HCT116 (cell line): ENCODE data around the gene ZBTB7C. TPM values are rescaled to one million over a fixed set of nuclear protein-coding genes. Genes with fewer than 3 reads are reported as not detected.

Experiments
- ATAC-seq: fragments of 200-7000 bp; cut with Tn5 transposase; 2 replicates; pipeline ENCODE4 v1.9.1; 2020; ENCODE audit warnings: mild to moderate bottlenecking, moderate library complexity
- BruUV-seq: library from RNA; stranded (reverse); fragments of 400-500 nt; replicated peaks from 2 replicates; lab custom pipeline; 2021; lab: Mats Ljungman, UMichigan
- CTCF ChIA-PET: fragments of 300-600 bp; sonication (Branson Sonifier 250); formaldehyde crosslinking; loops from one replicate; lab custom pipeline; 2021; ENCODE audit warnings: antibody characterized with exemption; lab: Charles Lee
- POLR2A ChIA-PET: fragments of 300-600, 350-600 bp; sonication (Branson Sonifier 250); formaldehyde crosslinking; loops from one replicate; lab custom pipeline; 2021; ENCODE audit warnings: antibody characterized with exemption; lab: Charles Lee
- RAD21 ChIA-PET, 2 experiments: fragments of 300-600 bp; sonication (Branson Sonifier 250); formaldehyde crosslinking; loops; one replicate each; lab custom pipeline; 2023; ENCODE audit warnings: low total read pairs in 2 of 2; ENCODE audit not compliant: uncharacterized antibody in 2 of 2, unreplicated experiment in 2 of 2, low non-redundant PET in 1 of 2; lab: Charles Lee
- DNase-seq: peaks from one replicate; pipeline ENCODE4 v3.0.0-alpha.2; 2010; ENCODE audit warnings: low read depth, low spot score
- H2AFZ ChIP-seq: fragments of 200-600 bp; shearing (Covaris generic), sonication (generic); 2 replicates; pipeline ENCODE4 v1.6.1; 2017; ENCODE audit warnings: low read depth, mixed run types, mixed read lengths, antibody characterized with exemption, low read length; ENCODE audit not compliant: poor library complexity, severe bottlenecking
- H3K27ac ChIP-seq: 2 replicates; pipeline ENCODE4 v1.5.1; 2012; ENCODE audit warnings: low read depth, low read length
- H3K27me3 ChIP-seq: fragments of 200-600 bp; sonication (generic); 2 replicates; pipeline ENCODE4 v1.6.1; 2016; ENCODE audit warnings: mixed run types, low read length, mixed read lengths; ENCODE audit not compliant: insufficient read depth
- H3K36me3 ChIP-seq, 2 experiments: fragments of 200-500 bp in 1 of 2; fragments of 200-600 bp in 1 of 2; sonication (Bioruptor generic) in 1 of 2; sonication (generic) in 1 of 2; 2 replicates each; pipeline versions ENCODE4 v1.5.1 to v1.6.1; 2014 to 2016; ENCODE audit warnings: low read length in 2 of 2, inconsistent platforms in 1 of 2, mixed read lengths in 1 of 2, mixed run types in 1 of 2; ENCODE audit not compliant: insufficient read depth in 2 of 2, control insufficient read depth in 1 of 2
- H3K4me1 ChIP-seq, 2 experiments: fragments of 200-600 bp in 1 of 2; sonication (generic) in 1 of 2; 2 replicates each; pipeline versions ENCODE4 v1.5.1 to v1.6.1; 2012 to 2017; ENCODE audit warnings: low read length in 2 of 2, inconsistent platforms in 1 of 2, mild to moderate bottlenecking in 1 of 2, mixed read lengths in 1 of 2, mixed run types in 1 of 2, moderate library complexity in 1 of 2; ENCODE audit not compliant: insufficient read depth in 2 of 2, control insufficient read depth in 1 of 2
- H3K4me2 ChIP-seq: fragments of 200-600 bp; sonication (generic); 2 replicates; pipeline ENCODE4 v1.6.1; 2017; ENCODE audit warnings: mixed run types, low read length, mixed read lengths
- H3K4me3 ChIP-seq, 2 experiments: fragments of 200-600 bp in 1 of 2; sonication (generic) in 1 of 2; replicated peaks in 1 of 2; 2 replicates each; pipeline ENCODE4 v1.5.1; 2011 to 2016; ENCODE audit warnings: low read length in 2 of 2, control low read depth in 1 of 2, low read depth in 1 of 2, mild to moderate bottlenecking in 1 of 2, mixed read lengths in 1 of 2, mixed run types in 1 of 2
- H3K79me2 ChIP-seq: fragments of 200-600 bp; sonication (generic); 2 replicates; pipeline ENCODE4 v1.6.1; 2017; ENCODE audit warnings: mild to moderate bottlenecking, mixed run types, low read length, moderate library complexity, mixed read lengths; ENCODE audit not compliant: insufficient read depth
- H3K9ac ChIP-seq: fragments of 200-600 bp; sonication (generic); 2 replicates; pipeline ENCODE4 v1.6.1; 2016; ENCODE audit warnings: low read length, mixed read lengths
- H3K9me2 ChIP-seq: fragments of 200-600 bp; sonication (generic), shearing (Covaris generic); 2 replicates; pipeline ENCODE4 v1.6.1; 2017; ENCODE audit warnings: mixed run types, mild to moderate bottlenecking, moderate library complexity; ENCODE audit not compliant: insufficient read depth
- H3K9me3 ChIP-seq, 2 experiments: fragments of 200-500 bp in 1 of 2; fragments of 200-600 bp in 1 of 2; sonication (Bioruptor generic) in 1 of 2; sonication (generic) in 1 of 2; 2 replicates each; pipeline ENCODE4 v1.6.1; 2014 to 2017; ENCODE audit warnings: low read length in 2 of 2, mixed read lengths in 2 of 2, inconsistent platforms in 1 of 2, low read depth in 1 of 2, mild to moderate bottlenecking in 1 of 2, mixed run types in 1 of 2, moderate library complexity in 1 of 2; ENCODE audit not compliant: control insufficient read depth in 1 of 2, insufficient read depth in 1 of 2
- H4K20me1 ChIP-seq: fragments of 200-600 bp; sonication (generic), shearing (Covaris generic); 2 replicates; pipeline ENCODE4 v1.6.1; 2017; ENCODE audit warnings: mixed run types, mild to moderate bottlenecking, moderate library complexity; ENCODE audit not compliant: insufficient read depth
- CBX3 ChIP-seq: IDR thresholded peaks from 2 replicates; pipeline ENCODE4 v1.6.1; 2012; ENCODE audit warnings: low read depth
- EZH2phosphoT487 ChIP-seq: fragments of 200-600 bp; IDR thresholded peaks from 2 replicates; pipeline ENCODE4 v1.6.1; 2018; ENCODE audit warnings: antibody characterized with exemption, borderline replicate concordance
- JUND ChIP-seq: IDR thresholded peaks from 2 replicates; pipeline ENCODE4 v1.6.1; 2012
- POLR2AphosphoS5 ChIP-seq: IDR thresholded peaks from 2 replicates; pipeline ENCODE4 v1.6.1; 2011; ENCODE audit warnings: mild to moderate bottlenecking, low read depth, low read length, moderate library complexity
- SIN3A ChIP-seq: IDR thresholded peaks from 2 replicates; pipeline ENCODE4 v1.6.1; 2012; ENCODE audit warnings: low read depth
- SP1 ChIP-seq: IDR thresholded peaks from 2 replicates; pipeline ENCODE4 v1.6.1; 2012; ENCODE audit warnings: low read depth
- YY1 ChIP-seq: IDR thresholded peaks from 2 replicates; pipeline ENCODE4 v1.6.1; 2011; ENCODE audit warnings: low read length, low read depth, moderate library complexity, mild to moderate bottlenecking; ENCODE audit not compliant: insufficient replicate concordance; ENCODE audit errors: extremely low read depth
- ZFX ChIP-seq: fragments of 450-650 bp; IDR thresholded peaks from 2 replicates; pipeline ENCODE4 v1.6.1; 2017
- intact Hi-C: fragments of 100-400 bp; cut with micrococcal nuclease; formaldehyde crosslinking; loops from 2 replicates; pipeline ENCODE4 v1.10.0; 2022
- total RNA-seq: library from RNA; stranded (reverse); gene quantifications from one replicate; pipeline ENCODE4 v1.2.1, GENCODE V29; 2021; ENCODE audit not compliant: unreplicated experiment
- TF ChIP-seq, protein P1 (sequence below), 3 experiments: fragments of 200-600 bp in 1 of 3; sonication (generic) in 1 of 3; IDR thresholded peaks in 2 of 3; conservative IDR thresholded peaks in 1 of 3; 2 replicates each; pipeline ENCODE4 v1.5.1; 2012 to 2017; ENCODE audit warnings: low read depth in 2 of 3, low read length in 2 of 3, antibody characterized with exemption in 1 of 3, borderline replicate concordance in 1 of 3, control low read depth in 1 of 3, mild to moderate bottlenecking in 1 of 3, mixed read lengths in 1 of 3, mixed run types in 1 of 3, moderate library complexity in 1 of 3; ENCODE audit not compliant: insufficient read depth in 1 of 3

ZBTB7C gene
- total RNA-seq, 1 experiment from 2014 or later, result 0.37 TPM

DNA sequence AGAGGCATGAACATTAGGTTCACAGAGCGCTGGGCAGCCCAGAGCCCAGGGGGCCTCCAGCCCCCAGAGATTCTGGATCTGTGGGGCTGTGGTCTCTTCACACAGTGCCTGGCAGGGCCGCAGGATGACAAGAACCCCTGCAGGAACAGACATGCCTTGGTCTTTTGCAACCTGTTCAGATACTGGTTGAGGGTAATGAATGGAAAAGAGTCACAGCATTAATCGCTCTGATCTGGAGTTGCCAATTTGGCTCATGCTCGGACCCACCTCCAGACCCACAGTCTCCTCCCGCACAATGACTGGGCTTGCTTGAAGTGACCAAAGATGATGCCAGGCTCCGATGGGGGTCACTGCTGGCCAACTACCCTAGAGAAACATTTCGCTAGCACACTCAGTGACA lies 249.4 kb downstream of the ZBTB7C start:
- Histone ChIP-seq H3K4me2 (no peak overlapping the region), H4K20me1 (no peaks in the 10 kb centered on the region), H3K36me3 (no peaks in the 10 kb centered on the region), H2AFZ (no peak overlapping the region), H3K4me1 (peaks cover 8 to 18% of the 10 kb centered on the region in 2 experiments; a peak in 3 of 4 replicates), H3K27ac (no peak overlapping the region), H3K9me2 (no peaks in the 10 kb centered on the region), H3K9me3 (no peaks in the 10 kb centered on the region), H3K27me3 (no peaks in the 10 kb centered on the region), H3K79me2 (no peaks in the 10 kb centered on the region), H3K9ac (no peak overlapping the region), H3K4me3 (no peak overlapping the region)
- intact Hi-C loops, result no loop called here
- ChIA-PET RAD21 (no interaction called here), CTCF (no interaction called here), POLR2A (no interaction called here)
- no peak for DNase-seq
- no peak for ATAC-seq
- BruUV-seq, result no TSS peak
- TF ChIP-seq ZFX (no peak), SIN3A (no peak), JUND (no peak), YY1 (no peak)
- TF ChIP-seq, protein P1, sequence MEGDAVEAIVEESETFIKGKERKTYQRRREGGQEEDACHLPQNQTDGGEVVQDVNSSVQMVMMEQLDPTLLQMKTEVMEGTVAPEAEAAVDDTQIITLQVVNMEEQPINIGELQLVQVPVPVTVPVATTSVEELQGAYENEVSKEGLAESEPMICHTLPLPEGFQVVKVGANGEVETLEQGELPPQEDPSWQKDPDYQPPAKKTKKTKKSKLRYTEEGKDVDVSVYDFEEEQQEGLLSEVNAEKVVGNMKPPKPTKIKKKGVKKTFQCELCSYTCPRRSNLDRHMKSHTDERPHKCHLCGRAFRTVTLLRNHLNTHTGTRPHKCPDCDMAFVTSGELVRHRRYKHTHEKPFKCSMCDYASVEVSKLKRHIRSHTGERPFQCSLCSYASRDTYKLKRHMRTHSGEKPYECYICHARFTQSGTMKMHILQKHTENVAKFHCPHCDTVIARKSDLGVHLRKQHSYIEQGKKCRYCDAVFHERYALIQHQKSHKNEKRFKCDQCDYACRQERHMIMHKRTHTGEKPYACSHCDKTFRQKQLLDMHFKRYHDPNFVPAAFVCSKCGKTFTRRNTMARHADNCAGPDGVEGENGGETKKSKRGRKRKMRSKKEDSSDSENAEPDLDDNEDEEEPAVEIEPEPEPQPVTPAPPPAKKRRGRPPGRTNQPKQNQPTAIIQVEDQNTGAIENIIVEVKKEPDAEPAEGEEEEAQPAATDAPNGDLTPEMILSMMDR (IDR thresholded peaks at IDR 0.05 in 2 of 3, conservative IDR thresholded peaks at IDR 0.05 in 1 of 3; ENCODE audit: borderline replicate concordance in 1 of 3, insufficient read depth in 1 of 3, low read depth in 2 of 3, low read length in 2 of 3), result no peak

DNA sequence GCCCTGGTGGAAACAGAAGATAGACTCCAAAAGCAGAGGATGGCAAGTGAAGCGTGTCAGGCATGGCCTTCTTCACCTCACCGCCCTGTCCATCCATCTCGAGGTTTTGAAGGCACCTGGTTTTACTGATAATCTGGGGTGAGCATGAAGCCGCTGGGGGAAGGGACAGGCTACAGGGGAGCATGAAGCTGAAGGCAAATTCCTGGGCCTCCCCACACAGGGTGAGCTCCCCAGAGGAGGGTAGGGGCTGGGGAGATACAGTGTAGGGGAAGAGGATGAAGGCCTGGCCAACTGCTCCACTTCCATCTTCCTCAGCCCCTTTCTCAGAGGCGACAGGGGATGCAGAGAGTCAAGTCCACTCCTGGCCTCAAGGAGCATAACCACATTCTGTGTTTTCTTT lies 250.5 kb downstream of the ZBTB7C start:
- no peak overlapping the region for H3K9ac ChIP-seq
- no peaks in the 10 kb centered on the region for H3K36me3 ChIP-seq
- intact Hi-C loops, result no loop called here
- DNase-seq (no peak), ATAC-seq (no peak)
- ChIA-PET CTCF (no interaction called here), POLR2A (no interaction called here), RAD21 (no interaction called here)
- no peaks in the 10 kb centered on the region for H3K79me2 ChIP-seq
- no peaks in the 10 kb centered on the region for H3K9me2 ChIP-seq
- H3K27me3 ChIP-seq, result no peaks in the 10 kb centered on the region
- H2AFZ ChIP-seq, result no peak overlapping the region
- H3K4me2 ChIP-seq, result no peak overlapping the region
- H3K27ac ChIP-seq, result no peak overlapping the region
- H3K4me3 ChIP-seq, result no peak overlapping the region
- no TSS peak for BruUV-seq
- H4K20me1 ChIP-seq, result no peaks in the 10 kb centered on the region
- H3K4me1 ChIP-seq, result peaks cover 9 to 23% of the 10 kb centered on the region in 2 experiments; a peak in 3 of 4 replicates
- TF ChIP-seq EZH2phosphoT487, result no peak
- TF ChIP-seq POLR2AphosphoS5, result no peak
- TF ChIP-seq CBX3, result no peak
- no peak for TF ChIP-seq JUND
- no peak for TF ChIP-seq SP1
- TF ChIP-seq ZFX, result no peak
- TF ChIP-seq, all 23 proteins: peak for 0
- no peaks in the 10 kb centered on the region for H3K9me3 ChIP-seq
